Stimulated activated CD4-positive, alpha-beta T cell treated with anti-CD3 and anti-CD28 coated beads, Interleukin-12 subunit alpha, Interleukin-12 subunit beta, amount 100 ng/mL, for 24 hours (primary cell): ENCODE data around the gene LRRC4B.
"Not testable (repeated sequence)": the region's sequence is repeated elsewhere in the genome, so short reads cannot be mapped to it uniquely, and the experiment has no call there.

ENCODE experiments used
- DNase-seq, 2 experiments: peaks; one replicate each; pipeline ENCODE4 v3.0.0-alpha.2; 2020; ENCODE audit warnings: low read depth in 2 of 2

LRRC4B gene

GRCh38 chr19:50553134-50553703 lies 15.0 kb downstream of the LRRC4B start:
- no peak for DNase-seq

GRCh38 chr19:50552540-50552939 lies 15.7 kb downstream of the LRRC4B start:
- DNase-seq = no peak

- DNase-seq = no peak
Observed at GRCh38 chr19:50551715-50552187, 16.5 kb downstream of the LRRC4B start.

- DNase-seq = no peak
Observed at GRCh38 chr19:50551034-50551714, 17.1 kb downstream of the LRRC4B start.

GRCh38 chr19:50550594-50550966 lies 17.7 kb downstream of the LRRC4B start:
- DNase-seq = no peak

GRCh38 chr19:50549927-50550593 lies 18.2 kb downstream of the LRRC4B start:
- DNase-seq = no peak

GRCh38 chr19:50549059-50549926 lies 18.9 kb downstream of the LRRC4B start:
- no peak for DNase-seq

GRCh38 chr19:50548191-50549058 lies 19.8 kb downstream of the LRRC4B start:
- no peak for DNase-seq

- DNase-seq = no peak
Observed at GRCh38 chr19:50547385-50548190, 20.6 kb downstream of the LRRC4B start.

GRCh38 chr19:50546527-50547221 lies 21.6 kb downstream of the LRRC4B start:
- no peak for DNase-seq

GRCh38 chr19:50542943-50543342 lies 25.3 kb downstream of the LRRC4B start:
- no peak for DNase-seq

- peak; percentile 27 to 72 for DNase-seq
Observed at GRCh38 chr19:50537769-50538230, 30.4 kb downstream of the LRRC4B start.

- no peak for DNase-seq
Observed at GRCh38 chr19:50537306-50537685, 30.9 kb downstream of the LRRC4B start.

- no peak for DNase-seq
Observed at GRCh38 chr19:50536662-50537305, 31.5 kb downstream of the LRRC4B start.

- no peak for DNase-seq
Observed at GRCh38 chr19:50535672-50536187, 32.5 kb downstream of the LRRC4B start.

GRCh38 chr19:50534478-50534877 lies 33.8 kb downstream of the LRRC4B start:
- DNase-seq = no peak

- DNase-seq = no peak
Observed at GRCh38 chr19:50532952-50533351, 35.3 kb downstream of the LRRC4B start.

GRCh38 chr19:50531171-50531612 lies 37.0 kb downstream of the LRRC4B start:
- no peak for DNase-seq

GRCh38 chr19:50528052-50528451 lies 40.2 kb downstream of the LRRC4B start:
- not testable (repeated sequence) for DNase-seq
